CD4-positive, alpha-beta T cell treated with Interferon gamma for 1 hour (primary cell): ENCODE measurements around the gene ZNF496.

Experiments
- DNase-seq: peaks from one replicate; pipeline ENCODE4 v3.0.0-alpha.2; 2020

The ZNF496 gene

GRCh38 chr1:247326411-247327130 lies 5.1 kb downstream of the ZNF496 start:
- no peak for DNase-seq

GRCh38 chr1:247324923-247325322 lies 6.7 kb downstream of the ZNF496 start:
- no peak for DNase-seq

- DNase-seq = no peak
These were observed 7.4 kb downstream of the ZNF496 start for GRCh38 chr1:247324204-247324787.

DNA sequence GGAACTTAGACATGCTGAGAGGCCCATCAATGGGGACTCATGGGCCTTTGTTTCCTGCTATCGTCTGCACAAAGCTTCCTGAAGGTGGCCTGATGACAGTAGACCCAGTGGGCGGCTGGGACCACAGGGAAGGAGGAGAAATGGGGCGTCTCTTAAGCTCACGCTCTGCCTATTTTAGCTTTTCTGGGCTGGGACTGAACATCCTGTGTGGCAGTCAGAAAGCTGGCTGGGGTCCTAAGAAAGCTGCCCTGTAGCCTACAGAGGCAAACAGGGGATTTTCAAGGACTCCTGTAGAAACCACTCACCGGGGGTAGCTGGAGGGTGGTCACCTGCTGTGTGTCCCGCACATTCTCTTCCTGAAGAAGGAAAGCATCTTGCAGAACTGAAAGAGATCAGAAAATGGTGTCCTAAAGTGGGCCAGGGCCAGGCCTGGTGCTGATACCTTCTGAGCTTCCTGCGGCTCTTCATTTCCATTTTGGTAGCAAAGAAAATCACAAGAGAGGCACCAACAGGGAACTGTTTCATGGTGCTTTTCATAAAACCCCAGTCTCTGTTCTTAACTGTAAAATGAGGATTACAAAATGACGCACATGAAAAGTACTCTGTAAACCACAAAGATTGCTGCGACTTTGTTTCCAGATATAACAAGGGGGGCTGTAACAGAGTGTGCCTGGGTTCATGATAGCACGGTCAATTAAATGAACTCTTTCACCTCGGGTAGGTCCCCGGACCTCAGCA lies 8.6 kb downstream of the ZNF496 start:
- no peak for DNase-seq

GRCh38 chr1:247322442-247322841 lies 9.2 kb downstream of the ZNF496 start:
- DNase-seq = no peak

- DNase-seq = no peak
These were observed 14.0 kb downstream of the ZNF496 start for GRCh38 chr1:247317702-247318101.

DNA sequence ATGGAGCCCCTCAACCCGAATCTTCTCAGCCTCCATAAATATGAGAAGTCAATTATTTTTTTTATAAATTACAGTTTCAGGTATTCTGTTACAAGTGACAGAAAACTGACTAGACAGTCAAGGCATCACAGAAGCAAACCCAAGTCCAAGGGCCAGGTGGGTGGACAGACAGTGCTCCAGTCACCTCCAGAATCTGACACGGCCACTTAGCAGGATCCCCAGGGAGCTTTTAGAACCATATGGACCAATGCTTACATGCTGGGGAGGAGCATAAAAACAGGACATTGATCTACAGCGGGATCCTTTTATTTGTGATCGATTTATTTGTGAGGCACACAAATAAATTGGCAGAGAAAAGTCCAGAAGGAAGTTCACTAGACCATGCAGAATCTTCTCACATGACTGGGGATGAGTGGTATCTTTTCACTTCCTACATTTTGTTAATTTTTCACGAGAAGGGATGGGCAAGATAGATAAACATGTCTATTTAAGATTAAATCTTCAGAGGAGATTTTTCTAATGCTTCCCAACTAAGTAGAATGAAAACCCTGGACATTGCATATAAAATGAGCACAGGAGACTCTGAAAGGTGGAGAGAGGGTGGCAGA lies 15.0 kb downstream of the ZNF496 start:
- no peak for DNase-seq

DNA sequence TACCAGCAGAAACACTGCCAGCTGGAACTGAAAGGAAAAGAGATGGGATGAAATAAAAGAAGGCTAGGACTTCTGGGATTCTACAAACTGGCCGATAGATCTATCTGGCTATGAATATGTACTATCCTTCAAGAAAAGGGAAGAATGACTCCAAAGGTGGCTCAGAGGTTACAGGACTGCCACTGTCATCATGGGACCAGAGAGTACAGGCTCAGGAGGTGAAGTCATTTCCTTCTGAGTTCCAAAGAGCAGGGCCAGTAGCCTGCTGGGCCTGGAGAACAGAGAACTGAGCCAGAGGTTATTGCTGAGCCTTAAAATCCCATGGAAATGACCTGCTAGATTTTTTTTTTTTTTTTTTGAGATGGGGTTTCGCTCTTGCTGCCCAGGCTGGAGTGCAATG lies 27.6 kb downstream of the ZNF496 start:
- no peak for DNase-seq

- no peak for DNase-seq
These were observed 28.5 kb downstream of the ZNF496 start for GRCh38 chr1:247303216-247303615.

DNA sequence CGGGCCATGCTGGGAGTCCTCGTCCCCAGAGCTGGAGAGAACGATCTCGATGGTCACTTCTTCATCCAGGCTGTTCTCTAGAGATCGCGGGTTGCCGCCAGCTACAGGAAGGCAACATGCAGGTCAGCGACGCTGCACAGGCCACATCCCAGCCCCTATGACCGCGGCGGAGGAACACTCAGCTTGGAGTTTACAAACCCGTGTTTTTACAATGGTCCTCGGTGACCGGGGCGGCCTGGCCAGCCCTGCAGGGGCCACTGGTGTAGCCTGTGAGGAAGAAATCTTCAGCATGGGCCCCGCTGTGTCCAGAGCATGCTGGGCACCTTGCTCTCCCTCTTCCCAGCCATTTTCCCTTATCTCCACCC lies 30.5 kb downstream of the ZNF496 start:
- no peak for DNase-seq

- no peak for DNase-seq
These were observed 31.0 kb downstream of the ZNF496 start for GRCh38 chr1:247300491-247301175.

GRCh38 chr1:247299723-247300381 lies 31.8 kb downstream of the ZNF496 start:
- no peak for DNase-seq

- DNase-seq = no peak
These were observed 33.0 kb downstream of the ZNF496 start for GRCh38 chr1:247298701-247299100.

DNA sequence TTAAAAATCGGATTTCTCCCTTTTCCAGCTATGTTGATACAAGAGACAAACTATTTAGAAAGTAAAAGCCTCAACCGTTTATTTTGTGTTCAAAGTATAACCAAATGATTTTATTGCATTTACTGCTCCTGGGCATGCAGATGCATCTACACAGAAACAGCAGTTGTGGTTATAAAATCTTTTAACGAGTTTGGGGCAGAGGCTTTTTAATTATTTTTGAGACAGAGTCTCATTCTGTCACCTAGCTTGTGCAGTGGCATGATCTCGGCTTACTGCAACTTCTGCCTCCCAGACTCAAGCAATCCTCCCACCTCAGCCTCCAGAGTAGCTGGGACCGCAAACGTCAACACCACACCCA lies 33.6 kb downstream of the ZNF496 start:
- no peak for DNase-seq

DNA sequence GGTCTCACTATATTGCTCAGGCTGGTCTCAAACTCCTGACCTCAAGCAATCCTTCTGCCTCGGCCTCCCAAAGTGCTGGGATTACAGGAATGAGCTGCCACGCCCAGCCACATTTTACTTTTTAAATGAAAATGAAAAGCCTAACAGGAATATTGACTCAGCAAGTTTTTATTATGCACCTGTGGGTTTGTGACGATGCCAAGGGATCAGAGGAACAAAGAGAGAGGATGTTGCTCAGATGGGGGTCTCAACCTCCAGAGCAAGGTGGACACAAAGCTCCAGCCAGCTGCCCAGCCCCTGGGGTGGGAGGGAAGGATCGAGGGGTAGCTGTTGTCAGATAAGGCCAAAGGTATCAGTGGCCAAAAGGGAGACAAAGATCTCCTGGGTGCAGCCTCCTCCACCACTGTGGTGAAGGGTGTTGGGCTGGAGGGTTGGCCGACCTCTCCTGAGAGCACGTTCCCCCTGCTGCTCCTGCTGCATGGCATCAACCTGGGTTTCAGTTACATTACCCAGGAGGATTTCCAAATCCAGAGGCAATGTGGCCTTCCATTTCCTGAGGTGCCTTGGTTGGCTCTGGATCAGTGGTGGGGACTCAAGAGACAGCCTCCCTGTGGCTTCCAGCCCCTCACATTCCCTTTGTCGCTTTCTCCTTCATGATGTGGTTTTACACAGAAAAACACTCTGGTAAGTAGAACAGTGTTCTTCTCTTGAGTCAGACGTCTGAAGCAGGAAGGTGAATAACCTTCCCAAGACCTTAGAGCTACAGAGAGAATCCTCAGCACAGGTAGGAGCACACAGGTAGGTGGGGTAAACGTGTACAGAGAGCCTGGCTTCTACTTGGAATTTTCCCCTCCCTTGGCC lies 34.2 kb downstream of the ZNF496 start:
- DNase-seq = no peak

DNA sequence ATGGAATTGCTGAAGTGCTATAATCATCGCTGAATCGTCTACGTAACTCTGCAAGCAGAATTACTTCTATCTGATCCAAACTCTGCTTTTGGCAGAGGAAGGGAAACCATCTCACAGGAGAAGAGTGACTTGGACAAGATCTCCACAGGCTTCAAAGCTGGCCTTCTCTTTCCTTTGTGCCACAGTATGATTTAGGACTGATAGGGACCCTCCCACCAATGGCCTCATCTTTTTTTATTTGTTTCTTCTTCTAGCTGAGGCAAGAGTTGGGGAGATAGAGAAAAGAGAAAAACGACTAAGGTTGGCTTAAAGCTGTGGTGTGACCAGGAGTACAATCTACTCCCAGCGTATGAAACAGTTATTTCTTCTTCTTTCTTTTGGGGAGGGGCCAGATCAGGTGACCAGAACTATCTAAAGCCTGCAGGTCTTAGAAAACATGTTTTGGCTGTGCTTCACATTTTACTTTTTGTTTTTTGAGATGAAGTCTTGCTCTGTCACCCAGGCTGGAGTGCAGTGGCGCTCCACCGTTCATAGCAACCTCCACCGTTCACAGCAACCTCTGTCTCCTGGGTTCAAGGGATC lies 35.0 kb downstream of the ZNF496 start:
- no peak for DNase-seq

DNA sequence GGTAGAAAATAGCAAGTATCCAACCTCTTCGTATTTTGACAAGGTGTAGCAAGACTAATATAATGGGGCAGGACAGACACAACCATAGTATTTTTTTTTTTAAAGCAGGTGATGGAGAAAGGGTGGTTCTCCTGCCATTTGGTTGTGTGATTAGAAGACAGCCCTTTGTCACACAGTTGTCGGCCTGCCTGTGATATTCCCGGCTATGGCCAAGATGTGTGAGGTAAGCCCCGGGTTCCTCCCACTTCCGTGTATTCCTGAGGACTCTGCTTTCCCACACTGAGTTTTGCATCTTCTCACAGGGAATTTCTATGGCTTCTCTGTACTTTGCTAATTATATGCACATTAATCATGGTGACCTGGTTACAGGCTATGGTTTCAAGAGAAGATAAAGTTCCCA lies 35.9 kb downstream of the ZNF496 start:
- DNase-seq = no peak

DNA sequence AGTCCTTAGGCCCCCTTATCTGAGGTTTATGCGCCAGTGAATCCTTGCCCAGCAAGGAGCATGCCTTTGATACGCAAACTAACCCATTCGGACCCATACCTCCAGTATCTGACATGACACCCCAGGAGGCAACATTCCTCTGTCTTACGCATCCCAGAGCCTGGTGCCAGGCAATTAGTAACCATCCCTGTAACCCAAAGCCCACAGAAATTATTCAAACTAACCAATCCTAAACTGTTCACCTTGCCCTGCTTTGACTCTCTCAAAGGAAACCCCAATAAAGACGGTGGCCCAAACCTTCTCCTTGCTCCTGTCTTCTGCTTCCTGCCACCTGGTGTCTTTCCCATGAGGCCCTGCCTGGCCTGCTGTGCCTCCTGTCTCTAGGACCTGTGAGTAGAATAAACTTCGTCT lies 36.4 kb downstream of the ZNF496 start:
- no peak for DNase-seq

DNA sequence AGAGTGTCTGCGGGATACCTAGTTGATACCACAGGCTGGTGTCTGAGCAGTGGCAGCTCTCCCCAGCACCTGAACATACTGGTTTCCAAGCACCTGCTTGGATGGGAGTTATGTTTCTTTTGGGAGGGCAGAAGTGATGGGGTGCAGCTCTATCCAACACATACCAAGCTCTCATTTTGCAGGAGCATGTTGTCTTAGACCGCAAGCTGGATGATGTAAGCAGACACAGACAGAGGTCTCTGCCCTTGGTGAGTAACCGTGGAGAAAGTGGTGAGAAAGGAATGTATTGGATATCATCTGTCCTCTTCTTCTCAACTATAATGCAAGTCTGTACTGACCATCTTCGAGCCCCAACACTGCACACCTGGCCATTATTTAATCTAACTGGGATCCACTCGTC lies 37.4 kb downstream of the ZNF496 start:
- no peak for DNase-seq

DNA sequence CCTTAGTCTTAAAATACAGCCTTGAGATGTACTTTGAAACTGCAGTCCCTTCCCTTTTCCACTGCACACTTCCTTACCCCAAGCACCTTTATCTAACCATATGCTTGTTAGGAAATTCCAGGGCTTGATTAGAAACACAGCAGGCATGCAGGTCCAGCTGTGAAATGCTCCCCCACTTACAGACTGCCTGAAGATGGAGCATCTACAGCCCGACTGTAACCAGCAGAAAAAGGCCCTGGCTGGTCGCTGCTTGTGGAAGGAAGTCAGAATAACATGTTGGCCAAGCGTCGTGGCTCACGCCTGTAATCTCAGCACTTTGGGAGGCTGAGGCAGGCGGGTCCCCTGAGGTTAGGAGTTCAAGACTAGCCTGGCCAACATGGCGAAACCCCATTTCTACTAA lies 38.6 kb downstream of the ZNF496 start:
- DNase-seq = no peak

GRCh38 chr1:247291833-247292561 lies 39.7 kb downstream of the ZNF496 start:
- no peak for DNase-seq
